NCI-H2196 treated with DMSO at 0.1 percent for 48 hours (cell line): Measurements from ENCODE around the gene BEST4.
A peak's percentile ranks its signal among the peaks of the same experiment; 100 is the strongest.
"Not testable (repeated sequence)": the region's sequence is repeated elsewhere in the genome, so short reads cannot be mapped to it uniquely, and the experiment has no call there.

Experiments used
- DNase-seq: peaks from one replicate; lab custom pipeline; 2025; ENCODE audit not compliant: unreplicated experiment; lab: John Stamatoyannopoulos, UW

The BEST4 gene

GRCh38 chr1:44788120-44788860 lies at the start of gene BEST4:
TSS of gene BEST4 (minus strand) at chr1:44788170. CDS start at chr1:44787705, 465 bp downstream.
- DNase-seq, result no peak

- DNase-seq, result peak; percentile 61
These were observed 48.0 kb upstream of the BEST4 start for GRCh38 chr1:44835738-44836675.

- no peak for DNase-seq
These were observed 46.4 kb upstream of the BEST4 start for GRCh38 chr1:44834328-44834727.

DNA sequence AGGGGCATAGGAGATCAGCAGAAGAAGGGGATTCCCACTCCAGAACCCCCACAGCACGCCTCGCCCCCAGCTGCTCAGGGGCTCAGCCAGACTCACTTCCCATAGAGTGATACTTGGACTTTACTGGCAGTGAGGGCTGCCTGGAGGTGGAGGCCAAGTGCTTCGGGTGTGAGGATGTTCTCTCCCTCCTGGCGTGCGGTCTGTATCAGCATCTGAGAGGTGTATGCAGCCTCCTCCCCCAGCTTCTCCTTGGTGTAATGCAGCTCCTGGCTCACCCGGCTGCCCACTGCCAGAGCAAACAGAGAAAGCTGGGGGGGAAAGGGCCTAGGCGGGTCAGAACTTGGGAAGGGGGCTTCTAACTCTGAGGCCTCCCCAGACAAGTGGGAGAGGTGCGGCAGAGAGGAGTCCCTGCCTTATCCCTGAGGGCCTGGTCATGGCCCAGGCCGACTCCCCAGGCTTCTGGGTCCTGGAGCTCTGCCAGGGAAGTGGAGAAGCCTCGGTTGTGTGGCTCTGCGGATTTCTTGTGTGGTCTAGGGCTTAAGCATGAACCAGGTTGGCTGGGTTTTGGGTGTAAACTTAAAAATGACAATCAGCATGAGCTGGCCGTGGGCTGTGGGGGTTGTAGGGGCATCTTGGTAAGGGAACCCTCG lies 44.2 kb upstream of the BEST4 start:
- no peak for DNase-seq

GRCh38 chr1:44831516-44831915 lies 43.5 kb upstream of the BEST4 start:
- no peak for DNase-seq

DNA sequence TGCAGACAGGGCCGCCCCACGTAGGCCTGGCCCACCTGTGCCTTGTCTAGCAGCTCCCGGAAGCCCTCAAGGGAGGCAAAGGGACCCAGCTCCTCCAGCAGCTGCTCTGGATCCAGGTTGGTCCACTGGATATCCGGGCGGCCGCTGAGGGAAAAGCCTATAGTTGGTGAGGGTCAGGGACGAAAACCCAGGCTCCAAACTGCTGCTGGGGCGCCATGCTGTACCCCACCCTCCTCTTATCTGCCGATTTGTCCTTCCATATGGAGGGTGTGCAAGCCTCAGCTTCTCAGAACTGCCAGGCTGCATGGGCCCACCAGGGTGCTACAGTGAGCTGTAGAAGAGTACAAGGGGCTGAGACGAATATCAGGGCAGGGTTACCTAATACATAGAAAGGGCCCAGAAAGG lies 42.9 kb upstream of the BEST4 start:
- DNase-seq, result no peak

DNA sequence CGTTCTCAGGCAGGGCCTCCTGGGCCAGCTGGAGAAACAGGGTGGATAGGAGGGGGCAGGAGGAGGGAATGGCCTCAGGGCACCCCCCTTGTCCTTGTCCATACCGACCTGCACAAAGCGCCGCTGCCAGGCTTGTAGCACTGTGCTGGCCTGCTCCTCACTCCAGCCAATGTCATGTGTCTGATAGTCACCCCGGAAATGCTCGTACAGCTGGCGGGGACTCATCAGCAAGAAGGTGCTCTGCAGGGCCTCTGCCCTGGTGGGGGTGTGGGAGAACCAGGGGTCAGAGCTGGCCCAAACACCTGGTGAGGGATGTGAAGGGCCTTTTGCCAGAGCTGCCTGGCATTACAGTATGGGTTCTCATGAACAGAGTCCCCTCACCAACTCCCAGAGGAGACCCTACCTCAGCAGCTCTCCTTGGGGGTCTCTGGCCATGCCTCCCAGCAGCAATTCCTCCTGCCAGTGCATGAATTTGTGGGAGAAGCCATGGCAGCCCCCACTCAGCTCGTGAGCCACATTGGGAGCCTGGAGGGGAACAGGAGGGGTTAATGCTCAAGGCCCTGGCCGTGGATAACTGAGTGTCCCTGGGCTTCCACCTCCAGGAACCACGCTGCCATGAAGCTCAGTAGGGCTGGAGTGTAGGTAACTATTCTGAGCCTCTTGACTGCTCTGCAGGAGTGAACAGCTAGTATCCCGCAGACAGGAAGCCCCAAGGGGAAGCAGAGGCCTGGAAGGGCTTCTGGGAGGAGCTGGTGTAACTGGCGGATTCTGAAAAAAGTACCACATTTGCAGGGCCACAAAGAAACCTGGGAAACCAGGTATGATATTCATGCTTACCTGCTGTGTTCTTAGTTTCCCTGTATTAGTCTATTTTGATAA lies 41.8 kb upstream of the BEST4 start:
- DNase-seq, result no peak

- DNase-seq, result no peak
These were observed 41.0 kb upstream of the BEST4 start for GRCh38 chr1:44828841-44829440.

- no peak for DNase-seq
These were observed 40.2 kb upstream of the BEST4 start for GRCh38 chr1:44828003-44828651.

- no peak for DNase-seq
These were observed 39.4 kb upstream of the BEST4 start for GRCh38 chr1:44827197-44828002.

- no peak for DNase-seq
These were observed 38.6 kb upstream of the BEST4 start for GRCh38 chr1:44826375-44827196.

DNA sequence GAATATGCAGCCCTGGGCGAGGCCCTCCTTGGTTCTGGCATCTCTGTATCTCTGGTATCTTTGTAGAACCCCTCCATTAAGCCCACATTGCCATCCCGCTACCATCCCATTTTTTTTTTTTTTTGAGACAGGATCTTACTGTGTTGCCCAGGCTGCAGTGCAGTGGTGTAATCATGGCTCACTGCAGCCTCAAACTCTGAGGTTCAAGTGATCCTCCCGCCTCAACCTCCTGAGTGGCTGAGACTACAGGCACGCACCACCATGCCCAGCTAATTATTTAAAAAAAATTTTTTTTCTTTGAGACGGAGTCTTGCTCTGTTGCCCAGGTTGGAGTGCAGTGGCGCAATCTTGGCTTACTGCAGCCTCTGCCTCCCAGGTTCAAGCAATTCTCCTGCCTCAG lies 36.4 kb upstream of the BEST4 start:
- DNase-seq, result not testable (repeated sequence)

DNA sequence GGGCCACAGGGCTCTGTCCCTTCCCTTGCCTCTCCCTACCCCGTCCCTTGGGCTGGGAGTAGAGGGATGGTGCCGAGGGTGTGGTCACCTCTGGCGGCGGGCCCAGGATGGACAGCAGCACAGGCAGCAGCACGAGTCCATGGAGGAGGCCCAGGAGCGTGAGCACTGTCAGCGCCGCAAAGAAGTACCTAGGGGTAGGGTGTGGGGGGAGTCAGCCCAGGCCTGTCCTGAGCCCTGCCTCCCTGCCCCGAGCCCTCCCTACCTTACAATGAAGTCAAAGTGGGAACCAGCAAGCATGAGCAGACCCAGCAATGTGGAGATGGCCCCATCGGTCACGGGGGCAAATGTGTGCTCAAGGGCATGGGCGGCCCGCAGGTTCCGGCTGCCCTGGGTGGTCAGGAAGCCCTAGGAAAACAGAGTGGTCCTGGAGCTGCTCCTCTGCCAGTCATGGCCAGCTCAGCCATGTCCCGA lies 35.0 kb upstream of the BEST4 start:
- no peak for DNase-seq

DNA sequence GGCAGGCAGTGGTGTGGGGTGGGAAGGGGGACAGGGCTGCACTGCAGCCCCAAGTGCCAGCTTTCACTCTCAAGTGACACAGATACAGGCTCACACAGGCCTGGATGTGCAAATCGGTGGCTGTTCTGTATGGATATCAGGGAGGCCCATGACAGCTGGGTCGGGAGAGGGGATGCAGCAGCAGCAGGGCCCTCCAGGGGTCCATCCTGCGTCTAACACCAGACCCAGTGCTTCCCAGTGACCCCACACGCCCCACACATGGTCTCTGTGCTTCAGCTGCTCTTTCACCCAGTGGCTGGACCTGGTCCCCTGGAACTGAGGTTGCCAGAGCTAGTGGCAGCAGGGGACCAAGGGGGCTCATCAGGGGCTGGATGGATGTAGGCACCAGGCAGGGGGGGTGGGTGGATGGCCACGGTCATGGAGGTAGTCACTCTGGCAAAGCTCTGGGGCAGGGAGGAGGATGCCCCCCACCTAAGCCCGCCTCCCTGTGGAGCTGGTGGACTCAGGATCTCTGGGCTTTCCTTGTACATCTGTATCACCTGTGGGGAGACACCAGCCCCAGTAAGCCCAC lies 34.2 kb upstream of the BEST4 start:
- no peak for DNase-seq

GRCh38 chr1:44821240-44821715 lies 33.3 kb upstream of the BEST4 start:
- DNase-seq, result no peak

DNA sequence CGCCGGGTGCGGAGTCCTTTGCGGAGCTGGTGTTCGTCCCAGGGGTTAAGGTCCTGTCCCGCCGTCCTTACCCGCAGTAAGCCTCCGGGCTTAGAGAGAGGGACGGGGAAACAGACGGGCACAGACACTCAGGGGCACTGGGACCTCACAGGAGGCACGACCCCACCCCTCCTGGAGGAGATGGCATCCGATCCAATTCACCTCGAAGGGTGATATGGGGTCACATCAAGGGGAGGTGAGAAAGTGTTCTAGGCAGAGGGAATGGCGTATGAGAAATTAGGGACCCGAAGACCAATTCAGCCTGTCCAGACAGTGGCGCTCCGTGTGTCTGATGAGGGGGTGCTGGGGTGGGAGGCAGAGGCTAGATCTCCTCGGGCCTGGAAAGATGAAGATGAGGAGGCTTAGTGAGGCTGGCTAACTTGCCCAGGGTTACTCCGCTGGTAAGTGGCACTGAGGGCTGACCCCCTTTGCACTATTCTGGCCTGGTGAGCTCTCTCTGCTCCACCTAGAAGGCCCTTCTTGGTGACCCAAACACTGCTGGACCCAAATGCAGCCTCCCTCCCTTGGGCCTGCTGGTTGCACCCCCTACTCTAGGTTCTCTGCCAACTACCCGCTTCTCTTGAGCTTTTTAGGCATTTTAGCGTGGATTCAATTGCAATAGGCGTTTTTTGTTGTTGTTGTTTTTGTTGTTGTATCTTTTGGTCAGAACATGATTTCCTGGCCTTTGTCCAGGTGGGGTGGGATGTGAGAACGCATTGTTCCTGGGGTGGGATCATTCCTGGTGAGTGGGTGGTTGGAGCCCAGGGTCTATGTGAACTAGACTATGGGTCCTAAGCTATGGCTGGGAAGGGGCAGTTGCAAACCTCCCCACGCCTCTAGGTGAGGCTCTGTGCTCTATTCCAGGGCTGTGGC lies 32.6 kb upstream of the BEST4 start:
- DNase-seq, result no peak
